SH-SY5Y (cell line): ENCODE measurements around the gene SNAP91.

Source experiments
- GATA2 ChIP-seq: IDR thresholded peaks from 2 replicates; pipeline ENCODE4 v1.6.1; 2011; ENCODE audit warnings: mild to moderate bottlenecking, low read depth, low read length
- GATA3 ChIP-seq: IDR thresholded peaks from 2 replicates; pipeline ENCODE4 v1.6.1; 2011; ENCODE audit warnings: low read depth, mild to moderate bottlenecking, low read length, moderate library complexity

DNA sequence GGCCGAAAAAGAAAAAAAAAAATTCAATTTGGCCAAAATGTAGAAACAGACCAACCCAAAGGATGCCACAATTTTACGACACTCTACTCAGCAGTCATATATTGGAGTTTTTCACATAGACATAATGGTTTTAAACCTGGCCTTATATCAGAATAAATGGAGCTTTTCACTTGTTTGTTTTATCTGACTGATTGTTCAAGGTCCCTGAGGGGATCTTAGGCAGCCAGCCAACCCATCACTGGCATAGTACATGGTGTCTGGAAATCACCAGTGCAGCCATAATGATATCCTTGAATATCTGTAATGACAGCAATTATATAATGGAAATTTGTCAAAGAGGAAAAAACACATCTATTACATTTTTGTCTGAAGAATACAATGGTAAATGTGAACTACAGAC, 99.7 kb downstream of the SNAP91 start:
- TF ChIP-seq GATA2 (peak; percentile 83), GATA3 (peak; percentile 59; the same call in 1 of the 2 replicates)
